Kidney capillary endothelial cell (primary cell): Measurements from ENCODE around the gene CD19.
A peak's percentile ranks its signal among the peaks of the same experiment; 100 is the strongest.

Experiments used
- DNase-seq: peaks from one replicate; pipeline ENCODE4 v3.0.0-alpha.2; 2018; ENCODE audit warnings: low spot score

Gene CD19

GRCh38 chr16:28982949-28983348, 51.2 kb downstream of the CD19 start:
- no peak for DNase-seq

- no peak for DNase-seq
Measured at GRCh38 chr16:28983644-28984043, 51.9 kb downstream of the CD19 start.

GRCh38 chr16:28984091-28984490, 52.3 kb downstream of the CD19 start:
- DNase-seq = no peak

- DNase-seq = peak; percentile 36
Measured at GRCh38 chr16:28984619-28985135, 52.9 kb downstream of the CD19 start, which contains the start of gene LAT. TSS of gene LAT (plus strand) at chr16:28985052. CDS start at chr16:28985418, 366 bp downstream.

- DNase-seq = no peak
Measured at GRCh38 chr16:28985211-28986041, 53.7 kb downstream of the CD19 start.

GRCh38 chr16:28986046-28986445, 54.3 kb downstream of the CD19 start:
- DNase-seq = no peak

GRCh38 chr16:28986492-28986891, 54.7 kb downstream of the CD19 start:
- DNase-seq = no peak

- no peak for DNase-seq
Measured at GRCh38 chr16:28987170-28987853, 55.5 kb downstream of the CD19 start.
